SK-N-SH (cell line): ENCODE measurements around the gene TM6SF1. TPM values are rescaled to one million over a fixed set of nuclear protein-coding genes. Genes with fewer than 3 reads are reported as not detected.
"Not testable (repeated sequence)": the region's sequence is repeated elsewhere in the genome, so short reads cannot be mapped to it uniquely, and the experiment has no call there.

Source experiments
- CTCF ChIA-PET: fragments of 300-600, 350-600 bp; formaldehyde crosslinking; extraction: SDS; loops from one replicate; lab custom pipeline; 2021; lab: Yijun Ruan, JAX
- POLR2A ChIA-PET: fragments of 350-600 bp; sonication (Branson Sonifier 250); formaldehyde crosslinking; extraction: SDS; loops from one replicate; lab custom pipeline; 2020; ENCODE audit warnings: antibody characterized with exemption, inconsistent platforms; lab: Yijun Ruan, JAX
- DNase-seq: peaks from one replicate; pipeline ENCODE4 v3.0.0; 2012
- H2AFZ ChIP-seq: fragments of 200-600 bp; sonication (generic); 2 replicates; pipeline ENCODE4 v1.8.1; 2016; ENCODE audit warnings: antibody characterized with exemption, mild to moderate bottlenecking, low read depth
- H3F3A ChIP-seq: fragments of 200-600 bp; sonication (generic); replicated peaks from 2 replicates; pipeline ENCODE3; 2016; ENCODE audit warnings: antibody characterized with exemption, mild to moderate bottlenecking; ENCODE audit not compliant: insufficient read depth
- H3K27ac ChIP-seq, 2 experiments: fragments of 200-500 bp in 1 of 2; fragments of 200-600 bp in 1 of 2; sonication (Bioruptor generic) in 1 of 2; sonication (generic), shearing (Covaris generic) in 1 of 2; 2 replicates each; pipeline versions ENCODE4 v1.5.1 to v1.6.1; 2014 to 2016; ENCODE audit warnings: low read depth in 2 of 2, inconsistent platforms in 1 of 2, low read length in 1 of 2, mild to moderate bottlenecking in 1 of 2, mixed read lengths in 1 of 2
- H3K27me3 ChIP-seq: fragments of 200-600 bp; sonication (generic), shearing (Covaris generic); 2 replicates; pipeline ENCODE4 v1.6.1; 2016; ENCODE audit warnings: mixed run types; ENCODE audit not compliant: insufficient read depth
- H3K36me3 ChIP-seq, 2 experiments: fragments of 200-500 bp in 1 of 2; fragments of 200-600 bp in 1 of 2; sonication (Bioruptor generic) in 1 of 2; sonication (generic) in 1 of 2; replicated peaks in 1 of 2; 2 replicates each; pipeline versions ENCODE3 to v1.5.1; 2014 to 2016; ENCODE audit warnings: low read length in 1 of 2, mild to moderate bottlenecking in 1 of 2; ENCODE audit not compliant: insufficient read depth in 2 of 2, control insufficient read depth in 1 of 2
- H3K4me1 ChIP-seq, 2 experiments: fragments of 200-500 bp in 1 of 2; fragments of 200-600 bp in 1 of 2; sonication (Bioruptor generic) in 1 of 2; sonication (generic), shearing (Covaris generic) in 1 of 2; 2 replicates each; pipeline versions ENCODE4 v1.5.1 to v1.6.1; 2014 to 2016; ENCODE audit warnings: low read depth in 1 of 2, low read length in 1 of 2, mixed run types in 1 of 2; ENCODE audit not compliant: insufficient read depth in 2 of 2, control insufficient read depth in 1 of 2
- H3K4me2 ChIP-seq: fragments of 200-600 bp; sonication (generic), shearing (Covaris generic); 2 replicates; pipeline ENCODE4 v1.6.1; 2017; ENCODE audit warnings: mixed run types
- H3K4me3 ChIP-seq, 2 experiments: fragments of 200-500 bp in 1 of 2; fragments of 200-600 bp in 1 of 2; sonication (Bioruptor generic) in 1 of 2; sonication (generic), shearing (Covaris generic) in 1 of 2; 2 replicates each; pipeline versions ENCODE4 v1.5.1 to v1.8.1; 2014 to 2016; ENCODE audit warnings: low read depth in 2 of 2, inconsistent platforms in 1 of 2, low read length in 1 of 2, mild to moderate bottlenecking in 1 of 2, mixed read lengths in 1 of 2, moderate library complexity in 1 of 2
- H3K79me2 ChIP-seq: fragments of 200-600 bp; sonication (generic); 2 replicates; pipeline ENCODE4 v1.8.1; 2017; ENCODE audit warnings: mild to moderate bottlenecking; ENCODE audit not compliant: insufficient read depth
- H3K9ac ChIP-seq: fragments of 200-600 bp; sonication (generic); 2 replicates; pipeline ENCODE4 v1.6.1; 2017; ENCODE audit warnings: mixed run types
- H3K9me2 ChIP-seq: fragments of 200-600 bp; sonication (generic); 2 replicates; pipeline ENCODE4 v1.6.1; 2017; ENCODE audit warnings: mixed run types
- H3K9me3 ChIP-seq: fragments of 200-600 bp; sonication (generic); 2 replicates; pipeline ENCODE4 v1.6.1; 2017; ENCODE audit warnings: mixed run types, mild to moderate bottlenecking, moderate library complexity
- H4K20me1 ChIP-seq: fragments of 200-600 bp; sonication (generic); 2 replicates; pipeline ENCODE4 v1.6.1; 2017; ENCODE audit warnings: mild to moderate bottlenecking, mixed run types; ENCODE audit not compliant: insufficient read depth
- CHD2 ChIP-seq: fragments of 150-350 bp; IDR thresholded peaks from 2 replicates; pipeline ENCODE4 v1.6.1; 2018; ENCODE audit warnings: low read length; ENCODE audit not compliant: partially characterized antibody
- CTCF ChIP-seq: fragments of 200-600 bp; sonication (generic); IDR thresholded peaks from 2 replicates; pipeline ENCODE4 v1.6.1; 2017; ENCODE audit warnings: antibody characterized with exemption, mild to moderate bottlenecking, moderate library complexity
- EP300 ChIP-seq, 2 experiments: IDR thresholded peaks; 2 replicates each; pipeline versions ENCODE4 v1.4.0 to v1.6.1; 2012; ENCODE audit warnings: borderline replicate concordance in 1 of 2, low read depth in 1 of 2, low read length in 1 of 2
- FOXM1 ChIP-seq: IDR thresholded peaks from 2 replicates; pipeline ENCODE4 v1.4.0; 2012; ENCODE audit warnings: low read depth, mild to moderate bottlenecking
- GABPA ChIP-seq: IDR thresholded peaks from 2 replicates; pipeline ENCODE4 v1.4.0; 2012; ENCODE audit warnings: low read depth, mild to moderate bottlenecking
- POLR2AphosphoS5 ChIP-seq: IDR thresholded peaks from 2 replicates; pipeline ENCODE4 v1.6.1; 2012; ENCODE audit warnings: low read depth, low read length
- RCOR1 ChIP-seq: fragments of 150-350 bp; IDR thresholded peaks from 2 replicates; pipeline ENCODE4 v1.6.1; 2017; ENCODE audit warnings: antibody characterized with exemption, low read length
- SIN3A ChIP-seq: IDR thresholded peaks from 2 replicates; pipeline ENCODE4 v1.6.1; 2012; ENCODE audit warnings: low read depth, mild to moderate bottlenecking, low read length, moderate library complexity, borderline replicate concordance
- TAF1 ChIP-seq: IDR thresholded peaks from 2 replicates; pipeline ENCODE4 v1.6.1; 2012; ENCODE audit warnings: low read depth, mild to moderate bottlenecking, low read length, moderate library complexity, borderline replicate concordance
- USF1 ChIP-seq: IDR thresholded peaks from 2 replicates; pipeline ENCODE4 v1.4.0; 2012; ENCODE audit warnings: low read depth, borderline replicate concordance
- WGBS: methylation state at CpG from one replicate; pipeline ENCODE4 v1.1.6; 2017; ENCODE audit warnings: low lambda C conversion rate; 5-methylcytosine and 5-hydroxymethylcytosine counted together
- polyA plus RNA-seq, 3 experiments: library from polyadenylated mRNA; depleted of rRNA; stranded (reverse); fragments of >200 nt; gene quantifications; 2 replicates each; pipeline ENCODE4 v1.2.3, GENCODE V29; 2012

The TM6SF1 gene
- polyA plus RNA-seq, 1 of the 3 experiments (the other 2 are of a cell fraction): 0.12 TPM

GRCh38 chr15:83166830-83167229, 59.4 kb downstream of the TM6SF1 start:
- no peaks in the 10 kb centered on the region; a peak in 1 of 4 replicates for H3K4me1 ChIP-seq
- peaks cover 5% of the 10 kb centered on the region; the same call in 1 of the 2 replicates for H3K9me3 ChIP-seq
- TF ChIP-seq TAF1 (no peak), POLR2AphosphoS5 (no peak), GABPA (no peak), CTCF (no peak), EP300 (IDR thresholded peaks at IDR 0.05; ENCODE audit: borderline replicate concordance in 1 of 2, low read depth in 1 of 2, low read length in 1 of 2) (no peak), SIN3A (no peak), FOXM1 (no peak), CHD2 (no peak), USF1 (no peak), RCOR1 (no peak)
- TF ChIP-seq, all 33 proteins: peak for 0
- peaks cover 11 to 13% of the 10 kb centered on the region in 2 experiments for H3K36me3 ChIP-seq
- H3K9ac ChIP-seq: no peak overlapping the region
- ChIA-PET CTCF (no interaction called here), POLR2A (no interaction called here)
- DNase-seq: no peak
- no peaks in the 10 kb centered on the region for H3K9me2 ChIP-seq
- H3K79me2 ChIP-seq: peaks cover 91% of the 10 kb centered on the region
- H3K27ac ChIP-seq: no peak overlapping the region
- H3K4me2 ChIP-seq: no peak overlapping the region
- H2AFZ ChIP-seq: no peak overlapping the region
- H3K27me3 ChIP-seq: no peaks in the 10 kb centered on the region
- H3K4me3 ChIP-seq: no peak overlapping the region
- WGBS: 98% methylated on average over 2 of the region's 2 CpGs
- H3F3A ChIP-seq: peaks cover 39% of the 10 kb centered on the region
- peaks cover 5% of the 10 kb centered on the region for H4K20me1 ChIP-seq

- H3K9me2 ChIP-seq, H2AFZ ChIP-seq, H4K20me1 ChIP-seq, H3K27ac ChIP-seq, POLR2A ChIA-PET, H3K4me2 ChIP-seq, H3K27me3 ChIP-seq, H3K9me3 ChIP-seq, DNase-seq, H3K4me3 ChIP-seq, H3K9ac ChIP-seq, H3K36me3 ChIP-seq, H3K4me1 ChIP-seq, CTCF ChIA-PET: not testable (repeated sequence)
- H3F3A ChIP-seq: peaks cover 22% of the 10 kb centered on the region
- H3K79me2 ChIP-seq: peaks cover 82% of the 10 kb centered on the region
- WGBS: 95% methylated on average over 5 of the region's 5 CpGs
These were observed 62.1 kb downstream of the TM6SF1 start for GRCh38 chr15:83169576-83169975.
